ENCODE measurements around the gene PEMT.

PEMT gene

DNA sequence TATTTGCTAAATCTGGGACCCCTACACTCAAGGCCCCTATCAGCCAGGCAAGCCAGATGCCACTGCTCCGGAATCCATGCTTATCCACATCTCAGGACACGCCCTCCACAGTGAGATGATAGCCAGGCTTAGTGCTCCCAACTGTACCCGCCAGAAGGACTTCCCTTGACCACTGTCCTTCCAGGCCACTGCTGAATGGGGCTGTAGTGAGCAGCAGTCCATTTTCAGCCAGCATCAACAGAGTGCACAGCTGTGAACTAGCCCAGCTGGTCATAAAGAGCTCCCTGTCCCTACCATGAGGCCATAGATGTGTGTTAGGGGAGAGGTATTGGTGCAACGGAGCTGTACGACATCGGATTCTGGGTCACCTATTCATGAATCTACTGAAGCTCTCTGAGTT is 127.7 kb downstream of the PEMT start:
- DNase-seq (ENCODE audit: low read depth), result no peak
- no peak overlapping the region for H3K4me3 ChIP-seq (ENCODE audit: control insufficient read depth, low read depth, low read length)
- TF ChIP-seq, protein P1, sequence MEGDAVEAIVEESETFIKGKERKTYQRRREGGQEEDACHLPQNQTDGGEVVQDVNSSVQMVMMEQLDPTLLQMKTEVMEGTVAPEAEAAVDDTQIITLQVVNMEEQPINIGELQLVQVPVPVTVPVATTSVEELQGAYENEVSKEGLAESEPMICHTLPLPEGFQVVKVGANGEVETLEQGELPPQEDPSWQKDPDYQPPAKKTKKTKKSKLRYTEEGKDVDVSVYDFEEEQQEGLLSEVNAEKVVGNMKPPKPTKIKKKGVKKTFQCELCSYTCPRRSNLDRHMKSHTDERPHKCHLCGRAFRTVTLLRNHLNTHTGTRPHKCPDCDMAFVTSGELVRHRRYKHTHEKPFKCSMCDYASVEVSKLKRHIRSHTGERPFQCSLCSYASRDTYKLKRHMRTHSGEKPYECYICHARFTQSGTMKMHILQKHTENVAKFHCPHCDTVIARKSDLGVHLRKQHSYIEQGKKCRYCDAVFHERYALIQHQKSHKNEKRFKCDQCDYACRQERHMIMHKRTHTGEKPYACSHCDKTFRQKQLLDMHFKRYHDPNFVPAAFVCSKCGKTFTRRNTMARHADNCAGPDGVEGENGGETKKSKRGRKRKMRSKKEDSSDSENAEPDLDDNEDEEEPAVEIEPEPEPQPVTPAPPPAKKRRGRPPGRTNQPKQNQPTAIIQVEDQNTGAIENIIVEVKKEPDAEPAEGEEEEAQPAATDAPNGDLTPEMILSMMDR (conservative IDR thresholded peaks at IDR 0.05; ENCODE audit: control insufficient read depth, insufficient read depth, low read depth, low read length), result no peak

DNA sequence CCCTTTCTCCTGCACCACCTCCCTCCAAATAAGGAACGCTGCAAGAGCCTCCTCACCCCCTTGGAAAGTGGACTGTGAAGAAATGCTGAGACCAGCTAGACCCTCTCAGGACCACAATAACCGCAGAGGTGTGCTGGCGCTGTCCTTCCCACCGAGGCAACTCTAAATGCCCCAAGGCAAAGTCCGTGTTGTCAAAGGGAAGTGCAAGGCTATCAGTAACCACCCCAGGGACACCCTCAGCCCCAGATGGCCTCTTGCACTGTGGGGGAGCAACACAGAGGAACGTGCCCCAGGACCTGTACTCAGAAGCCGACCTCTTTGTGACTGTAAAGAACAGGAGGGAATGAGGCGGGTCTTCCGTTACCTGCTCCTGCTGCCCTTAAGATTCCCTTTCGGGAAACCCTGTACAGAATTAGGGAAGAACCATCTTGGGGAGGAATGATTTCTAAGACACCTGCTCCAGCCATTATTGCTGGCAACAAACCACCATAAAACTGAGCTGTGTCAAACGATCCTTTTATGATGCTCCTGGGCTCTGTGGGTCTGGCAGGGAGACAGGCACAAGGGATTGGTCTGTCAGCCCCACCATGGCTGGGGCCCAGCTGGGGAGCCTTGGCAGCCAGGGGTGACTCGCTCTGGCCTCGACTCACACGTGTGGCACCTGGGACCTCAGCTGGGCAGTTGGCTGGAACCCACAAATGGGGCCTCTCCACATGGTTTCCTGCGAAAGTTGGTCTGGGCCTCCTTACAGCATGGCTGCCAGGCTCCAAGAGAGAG is 129.3 kb downstream of the PEMT start:
- DNase-seq (ENCODE audit: low read depth), result peak; percentile 19
- TF ChIP-seq, protein P1 (conservative IDR thresholded peaks at IDR 0.05; ENCODE audit: control insufficient read depth, insufficient read depth, low read depth, low read length), result no peak
- no peak overlapping the region for H3K4me3 ChIP-seq (ENCODE audit: control insufficient read depth, low read depth, low read length)

DNA sequence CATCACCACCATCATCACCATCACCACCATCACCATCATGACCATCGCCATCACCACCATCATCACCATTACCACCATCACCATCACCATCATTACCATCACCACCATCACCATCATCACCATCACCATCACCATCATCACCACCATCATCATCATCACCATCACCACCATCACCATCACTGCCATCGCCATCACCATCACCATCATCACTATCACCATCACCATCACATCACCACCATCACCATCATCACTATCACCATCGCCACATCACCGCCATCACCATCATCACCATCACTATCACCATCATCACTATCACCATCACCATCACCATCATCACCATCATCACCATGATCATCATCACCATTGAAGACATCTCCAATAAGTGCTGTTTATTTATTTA is 131.5 kb downstream of the PEMT start:
- no peak overlapping the region for H3K4me3 ChIP-seq (ENCODE audit: control insufficient read depth, low read depth, low read length)
- no peak for DNase-seq (ENCODE audit: low read depth)
- TF ChIP-seq, protein P1 (conservative IDR thresholded peaks at IDR 0.05; ENCODE audit: control insufficient read depth, insufficient read depth, low read depth, low read length), result no peak

DNA sequence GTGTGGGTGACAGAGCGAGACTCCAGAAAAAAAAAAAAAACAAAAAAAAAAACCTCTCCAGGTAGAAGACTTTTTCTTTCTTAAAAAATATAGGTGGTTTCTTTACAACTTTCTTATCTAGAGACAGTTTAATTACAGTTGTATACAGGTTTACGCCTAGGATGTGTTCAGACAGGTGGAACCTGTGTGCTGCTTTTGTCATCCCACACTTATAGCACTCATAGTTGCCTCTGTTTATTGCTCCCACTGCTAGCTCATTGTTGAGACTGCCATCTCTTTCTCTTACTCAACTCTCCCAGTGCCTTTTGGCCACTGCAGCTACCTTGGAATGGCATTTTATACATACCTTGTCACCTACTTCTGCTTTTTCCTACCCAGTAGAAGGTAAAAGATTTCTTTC is 133.8 kb downstream of the PEMT start:
- no peak for DNase-seq (ENCODE audit: low read depth)
- no peak overlapping the region for H3K4me3 ChIP-seq (ENCODE audit: control insufficient read depth, low read depth, low read length)
- TF ChIP-seq, protein P1 (conservative IDR thresholded peaks at IDR 0.05; ENCODE audit: control insufficient read depth, insufficient read depth, low read depth, low read length), result no peak

GRCh38 chr17:17456251-17456650 is 135.3 kb downstream of the PEMT start:
- no peak overlapping the region for H3K4me3 ChIP-seq (ENCODE audit: control insufficient read depth, low read depth, low read length)
- TF ChIP-seq, protein P1 (conservative IDR thresholded peaks at IDR 0.05; ENCODE audit: control insufficient read depth, insufficient read depth, low read depth, low read length), result no peak
- no peak for DNase-seq (ENCODE audit: low read depth)
